ENCODE measurements around the gene NXN.

- TF ChIP-seq, protein P1, sequence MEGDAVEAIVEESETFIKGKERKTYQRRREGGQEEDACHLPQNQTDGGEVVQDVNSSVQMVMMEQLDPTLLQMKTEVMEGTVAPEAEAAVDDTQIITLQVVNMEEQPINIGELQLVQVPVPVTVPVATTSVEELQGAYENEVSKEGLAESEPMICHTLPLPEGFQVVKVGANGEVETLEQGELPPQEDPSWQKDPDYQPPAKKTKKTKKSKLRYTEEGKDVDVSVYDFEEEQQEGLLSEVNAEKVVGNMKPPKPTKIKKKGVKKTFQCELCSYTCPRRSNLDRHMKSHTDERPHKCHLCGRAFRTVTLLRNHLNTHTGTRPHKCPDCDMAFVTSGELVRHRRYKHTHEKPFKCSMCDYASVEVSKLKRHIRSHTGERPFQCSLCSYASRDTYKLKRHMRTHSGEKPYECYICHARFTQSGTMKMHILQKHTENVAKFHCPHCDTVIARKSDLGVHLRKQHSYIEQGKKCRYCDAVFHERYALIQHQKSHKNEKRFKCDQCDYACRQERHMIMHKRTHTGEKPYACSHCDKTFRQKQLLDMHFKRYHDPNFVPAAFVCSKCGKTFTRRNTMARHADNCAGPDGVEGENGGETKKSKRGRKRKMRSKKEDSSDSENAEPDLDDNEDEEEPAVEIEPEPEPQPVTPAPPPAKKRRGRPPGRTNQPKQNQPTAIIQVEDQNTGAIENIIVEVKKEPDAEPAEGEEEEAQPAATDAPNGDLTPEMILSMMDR (IDR thresholded peaks at IDR 0.05), result no peak
- TF ChIP-seq POLR2A (IDR thresholded peaks at IDR 0.05), result no peak
These were observed 23.4 kb upstream of the NXN start for GRCh38 chr17:1002771-1003555.
